ENCODE measurements around the gene PAM.

DNA sequence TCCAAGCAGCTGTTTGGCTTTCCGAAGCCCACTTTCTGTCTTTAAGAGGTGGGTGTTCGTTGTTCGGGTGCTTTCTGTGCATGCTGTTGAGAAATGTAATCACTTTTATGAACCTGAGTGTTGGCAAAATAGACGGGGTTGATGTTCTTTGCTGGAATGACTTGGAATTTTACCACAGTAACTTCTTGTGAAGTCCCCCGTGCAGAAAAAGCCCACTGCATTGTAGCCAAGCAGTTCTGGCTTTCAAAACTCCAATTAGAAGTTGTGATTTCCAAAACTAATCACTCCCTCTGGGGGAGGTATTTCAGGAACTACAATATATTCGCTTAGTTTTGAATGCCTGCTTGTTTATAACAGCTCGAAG is 111.1 kb downstream of the PAM start:
- TF ChIP-seq, protein P1, sequence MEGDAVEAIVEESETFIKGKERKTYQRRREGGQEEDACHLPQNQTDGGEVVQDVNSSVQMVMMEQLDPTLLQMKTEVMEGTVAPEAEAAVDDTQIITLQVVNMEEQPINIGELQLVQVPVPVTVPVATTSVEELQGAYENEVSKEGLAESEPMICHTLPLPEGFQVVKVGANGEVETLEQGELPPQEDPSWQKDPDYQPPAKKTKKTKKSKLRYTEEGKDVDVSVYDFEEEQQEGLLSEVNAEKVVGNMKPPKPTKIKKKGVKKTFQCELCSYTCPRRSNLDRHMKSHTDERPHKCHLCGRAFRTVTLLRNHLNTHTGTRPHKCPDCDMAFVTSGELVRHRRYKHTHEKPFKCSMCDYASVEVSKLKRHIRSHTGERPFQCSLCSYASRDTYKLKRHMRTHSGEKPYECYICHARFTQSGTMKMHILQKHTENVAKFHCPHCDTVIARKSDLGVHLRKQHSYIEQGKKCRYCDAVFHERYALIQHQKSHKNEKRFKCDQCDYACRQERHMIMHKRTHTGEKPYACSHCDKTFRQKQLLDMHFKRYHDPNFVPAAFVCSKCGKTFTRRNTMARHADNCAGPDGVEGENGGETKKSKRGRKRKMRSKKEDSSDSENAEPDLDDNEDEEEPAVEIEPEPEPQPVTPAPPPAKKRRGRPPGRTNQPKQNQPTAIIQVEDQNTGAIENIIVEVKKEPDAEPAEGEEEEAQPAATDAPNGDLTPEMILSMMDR (conservative IDR thresholded peaks at IDR 0.05; ENCODE audit: low read depth, low read length) = no peak
- no peak for TF ChIP-seq EZH2 (IDR thresholded peaks at IDR 0.05; ENCODE audit: borderline replicate concordance, low read depth, low read length, poor library complexity, severe bottlenecking)

Measured in A673 (cell line).